HG03342 (cell line): ENCODE measurements around the gene TLK2.

ENCODE experiments used
- ATAC-seq: cut with Tn5 transposase; IDR thresholded peaks from one replicate; pipeline ENCODE4 v1.9.1; 2021; ENCODE audit warnings: mild to moderate bottlenecking, moderate library complexity; ENCODE audit not compliant: unreplicated experiment

The TLK2 gene

GRCh38 chr17:62653002-62653825 lies 174.6 kb downstream of the TLK2 start:
- peak; percentile 81 for ATAC-seq

GRCh38 chr17:62653826-62654761 lies 175.5 kb downstream of the TLK2 start:
- ATAC-seq = peak; percentile 9

- ATAC-seq = no peak
Measured at GRCh38 chr17:62655656-62656055, 177.0 kb downstream of the TLK2 start.

- no peak for ATAC-seq
Measured at GRCh38 chr17:62656446-62656845, 177.8 kb downstream of the TLK2 start.

GRCh38 chr17:62657145-62657665 lies 178.6 kb downstream of the TLK2 start:
- no peak for ATAC-seq

- no peak for ATAC-seq
Measured at GRCh38 chr17:62657690-62658089, 179.1 kb downstream of the TLK2 start.

GRCh38 chr17:62658136-62658920 lies 179.7 kb downstream of the TLK2 start:
- no peak for ATAC-seq

- no peak for ATAC-seq
Measured at GRCh38 chr17:62660629-62661118, 182.0 kb downstream of the TLK2 start.

- ATAC-seq = no peak
Measured at GRCh38 chr17:62661337-62661736, 182.7 kb downstream of the TLK2 start.

- no peak for ATAC-seq
Measured at GRCh38 chr17:62662855-62663254, 184.2 kb downstream of the TLK2 start.
